HG03460 (cell line): ENCODE measurements around the gene NUP155.
"Not testable (repeated sequence)": the region's sequence is repeated elsewhere in the genome, so short reads cannot be mapped to it uniquely, and the experiment has no call there.

Experiments used
- ATAC-seq: cut with Tn5 transposase; IDR thresholded peaks from one replicate; pipeline ENCODE4 v1.9.1; 2021; ENCODE audit not compliant: unreplicated experiment

The NUP155 gene

GRCh38 chr5:37370864-37371726 lies at the start of gene NUP155:
TSS of gene NUP155 (minus strand) at chr5:37371106. CDS start at chr5:37370977, 129 bp downstream.
- ATAC-seq, result peak; percentile 90

DNA sequence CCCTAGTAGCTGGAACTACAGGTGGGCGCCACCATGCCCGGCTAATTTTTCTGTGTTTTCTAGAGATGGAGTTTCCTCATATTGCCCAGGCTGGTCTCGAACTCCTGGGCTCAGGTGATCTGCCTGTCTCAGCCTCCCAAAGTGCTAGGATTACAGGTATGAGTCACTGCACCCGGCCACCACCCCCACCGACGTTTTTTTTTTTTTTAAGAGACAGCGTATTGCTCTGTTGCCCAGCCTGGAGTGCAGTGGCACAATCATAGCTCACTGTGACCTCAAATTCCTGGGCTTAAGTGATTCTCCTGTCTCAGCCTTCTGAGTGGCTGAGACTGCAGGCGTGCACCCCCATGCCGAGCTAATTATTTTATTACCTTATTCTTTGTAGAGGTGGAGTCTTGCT lies 46.4 kb upstream of the NUP155 start:
- no peak for ATAC-seq

- ATAC-seq, result not testable (repeated sequence)
Observed at GRCh38 chr5:37415456-37415855, 44.5 kb upstream of the NUP155 start.

DNA sequence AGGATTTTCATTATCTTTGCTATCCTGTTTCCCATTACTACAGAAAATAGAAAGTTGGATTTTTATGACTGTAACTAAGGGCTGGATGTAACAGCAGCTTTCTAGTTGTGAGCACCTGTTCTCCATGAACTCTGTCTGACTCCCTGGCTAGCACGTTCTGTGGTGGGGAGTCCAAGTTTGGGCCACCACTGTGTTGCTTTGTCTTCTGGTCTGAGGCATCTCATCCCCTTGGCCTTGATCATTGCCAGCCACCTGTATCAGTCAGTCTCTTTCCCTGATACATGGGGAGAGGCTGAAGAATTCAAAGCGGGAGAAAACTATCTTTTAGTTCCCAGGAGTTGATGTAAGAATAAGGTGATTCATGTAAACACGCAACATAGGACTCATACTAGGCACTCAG lies 41.6 kb upstream of the NUP155 start:
- ATAC-seq, result no peak

DNA sequence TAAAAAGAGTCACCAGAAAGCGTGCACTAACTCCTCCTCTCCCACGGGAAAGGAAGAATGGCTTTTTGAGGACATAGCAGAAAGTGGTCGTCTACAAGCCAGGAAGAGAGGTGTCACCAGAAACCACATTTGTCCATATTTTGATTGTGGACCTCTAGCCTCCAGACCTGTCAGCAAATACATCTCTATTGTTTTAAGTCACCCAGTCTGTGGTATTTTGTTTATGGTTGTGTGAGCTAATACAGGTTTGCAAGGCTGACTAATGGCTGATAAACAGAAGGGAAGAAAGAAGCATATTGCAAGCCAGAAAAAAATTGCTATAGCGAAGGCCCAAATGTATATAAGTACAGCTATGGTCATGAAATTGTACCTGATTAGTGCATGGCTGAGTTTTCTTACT lies 29.6 kb upstream of the NUP155 start:
- ATAC-seq, result no peak

GRCh38 chr5:37396352-37396751 lies 25.4 kb upstream of the NUP155 start:
- ATAC-seq, result no peak

DNA sequence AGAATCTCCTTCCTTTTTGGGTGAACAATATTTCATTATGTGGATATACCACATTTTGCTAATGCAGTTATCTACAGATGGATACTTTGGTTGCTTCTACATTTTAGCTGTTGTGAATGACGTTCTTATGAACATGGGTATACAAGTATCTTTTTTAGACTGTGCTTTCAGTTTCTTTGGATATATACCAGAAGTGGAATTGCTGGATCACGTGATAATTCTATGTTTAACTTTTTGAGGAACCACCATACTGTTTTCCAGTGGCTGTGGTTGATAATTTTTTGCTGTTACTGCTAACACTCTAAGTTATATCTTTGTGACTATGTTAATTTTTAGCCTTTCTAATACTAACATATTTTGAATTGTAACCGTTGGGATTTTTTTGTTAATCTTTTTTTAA lies 20.7 kb upstream of the NUP155 start:
- no peak for ATAC-seq

DNA sequence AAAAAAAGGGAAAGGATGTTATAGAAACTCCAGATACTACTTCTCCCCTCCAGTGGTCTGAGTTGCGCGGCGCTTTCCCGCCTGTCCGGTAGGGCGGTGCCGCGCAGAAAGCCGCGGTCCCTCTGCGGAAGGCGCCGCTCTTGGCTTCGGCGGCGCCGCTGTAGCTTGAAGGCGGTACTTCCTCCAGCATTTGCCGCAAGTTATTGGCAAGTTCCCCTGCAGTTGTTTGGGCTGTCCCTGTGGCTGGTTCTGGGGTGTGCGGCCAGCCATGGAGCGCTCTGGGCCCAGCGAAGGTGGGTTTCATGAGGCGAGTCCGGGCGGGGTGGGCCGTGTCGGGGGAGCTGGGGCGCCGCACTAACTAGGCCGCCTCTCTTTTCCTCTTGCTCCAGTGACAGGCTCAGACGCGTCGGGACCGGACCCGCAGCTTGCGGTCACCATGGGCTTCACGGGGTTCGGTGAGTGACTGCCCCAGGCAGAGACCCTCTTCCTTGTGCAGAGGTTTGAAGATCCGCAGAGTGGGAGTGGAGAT lies 8.3 kb upstream of the NUP155 start, which contains the start of gene WDR70:
WDR70 (plus strand) TSS at position 219 of the 529 bp plus-strand sequence; CDS start at position 269, 50 bp downstream.
- ATAC-seq, result peak; percentile 99

DNA sequence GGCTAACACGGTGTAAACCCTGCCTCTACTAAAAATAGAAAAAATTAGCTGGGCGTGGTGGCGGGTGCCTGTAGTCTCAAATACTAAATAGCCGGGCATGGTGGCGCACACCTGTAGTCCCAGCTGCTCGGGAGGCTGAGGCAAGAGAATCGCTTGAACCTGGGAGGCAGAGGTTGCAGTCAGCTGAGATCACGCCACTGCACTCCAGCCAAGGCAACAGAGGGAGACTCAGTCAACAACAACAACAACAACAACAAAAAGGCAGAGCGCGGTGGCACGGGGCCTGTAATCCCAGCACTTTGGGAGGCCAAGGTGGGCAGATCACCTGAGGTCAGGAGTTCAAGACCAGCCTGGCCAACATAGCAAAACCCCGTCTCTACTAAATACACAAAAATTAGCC lies 7.2 kb upstream of the NUP155 start:
- not testable (repeated sequence) for ATAC-seq

- no peak for ATAC-seq
Observed at GRCh38 chr5:37375091-37375490, 4.2 kb upstream of the NUP155 start.

DNA sequence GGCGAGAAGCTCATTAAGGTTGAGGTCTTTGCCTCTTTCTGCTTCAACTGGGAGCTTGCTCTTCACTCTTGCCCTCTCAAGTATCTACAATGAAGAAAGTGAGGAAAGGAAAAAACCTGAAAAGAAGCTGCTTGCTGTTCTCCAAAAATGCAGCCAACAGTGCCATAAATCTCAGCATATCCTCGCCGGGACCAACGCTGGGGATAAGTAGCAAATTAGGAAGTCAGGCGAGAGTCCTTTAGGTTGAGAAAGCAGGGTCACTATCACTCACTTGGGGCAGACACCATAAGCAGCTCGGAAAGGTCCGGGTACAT lies 399 bp downstream of the NUP155 start:
- peak; percentile 33 for ATAC-seq

DNA sequence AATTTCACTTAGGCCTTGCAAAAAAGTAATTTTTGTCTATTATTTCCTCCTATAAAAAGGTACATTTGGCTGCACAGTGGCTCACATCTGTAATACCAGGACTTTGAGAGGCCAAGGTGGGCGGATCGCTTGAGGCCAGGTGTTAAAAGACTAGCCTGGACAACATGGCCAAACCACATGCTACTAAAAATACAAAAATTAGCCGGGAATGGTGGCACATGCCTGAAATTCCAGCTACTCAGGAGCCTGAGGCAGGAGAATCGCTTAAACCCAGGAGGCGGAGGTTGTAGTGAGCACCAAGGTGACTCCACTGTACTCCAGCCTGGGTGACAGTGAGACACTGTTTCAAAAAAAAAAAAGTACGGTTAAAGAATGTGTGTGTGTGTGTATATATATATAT lies 15.7 kb downstream of the NUP155 start:
- ATAC-seq, result no peak

GRCh38 chr5:37342741-37343140 lies 28.2 kb downstream of the NUP155 start:
- ATAC-seq, result not testable (repeated sequence)

GRCh38 chr5:37334754-37335153 lies 36.2 kb downstream of the NUP155 start:
- not testable (repeated sequence) for ATAC-seq

DNA sequence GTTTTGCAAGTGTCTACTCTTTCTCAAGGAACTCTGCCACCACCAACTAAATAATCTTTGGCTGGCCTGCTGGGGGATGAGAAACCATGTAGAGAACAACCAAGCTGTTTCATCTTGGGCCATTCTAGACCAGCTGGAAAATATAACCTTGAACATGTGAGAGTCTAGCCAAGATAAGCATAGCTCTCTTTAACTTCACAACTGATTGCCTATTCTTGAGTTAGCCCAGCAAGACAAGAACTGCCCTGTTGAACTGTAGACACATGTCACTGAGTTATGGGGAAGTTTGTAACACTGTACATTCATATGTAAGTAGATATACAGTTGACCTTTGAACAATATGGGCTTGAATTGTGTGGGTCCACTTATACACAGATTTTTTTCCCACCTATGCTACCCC lies 44.4 kb downstream of the NUP155 start:
- no peak for ATAC-seq

DNA sequence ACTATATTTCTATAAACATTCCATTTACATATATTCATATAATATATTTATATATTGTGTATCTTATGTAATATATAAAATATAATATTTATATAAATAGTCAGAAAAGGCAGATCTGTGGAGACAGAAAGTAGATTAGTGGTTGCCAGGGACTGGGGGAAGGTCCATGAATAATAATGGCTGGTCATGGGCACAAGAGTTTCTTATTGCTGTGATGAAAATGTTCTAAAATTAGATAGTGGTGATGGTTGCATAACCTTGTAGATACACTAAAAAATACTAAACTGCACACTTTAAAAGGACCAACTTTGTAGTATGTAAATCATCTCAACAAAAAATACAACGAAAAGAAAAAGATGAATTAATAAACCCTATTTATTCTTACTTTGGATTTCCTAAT lies 47.3 kb downstream of the NUP155 start:
- ATAC-seq, result no peak

DNA sequence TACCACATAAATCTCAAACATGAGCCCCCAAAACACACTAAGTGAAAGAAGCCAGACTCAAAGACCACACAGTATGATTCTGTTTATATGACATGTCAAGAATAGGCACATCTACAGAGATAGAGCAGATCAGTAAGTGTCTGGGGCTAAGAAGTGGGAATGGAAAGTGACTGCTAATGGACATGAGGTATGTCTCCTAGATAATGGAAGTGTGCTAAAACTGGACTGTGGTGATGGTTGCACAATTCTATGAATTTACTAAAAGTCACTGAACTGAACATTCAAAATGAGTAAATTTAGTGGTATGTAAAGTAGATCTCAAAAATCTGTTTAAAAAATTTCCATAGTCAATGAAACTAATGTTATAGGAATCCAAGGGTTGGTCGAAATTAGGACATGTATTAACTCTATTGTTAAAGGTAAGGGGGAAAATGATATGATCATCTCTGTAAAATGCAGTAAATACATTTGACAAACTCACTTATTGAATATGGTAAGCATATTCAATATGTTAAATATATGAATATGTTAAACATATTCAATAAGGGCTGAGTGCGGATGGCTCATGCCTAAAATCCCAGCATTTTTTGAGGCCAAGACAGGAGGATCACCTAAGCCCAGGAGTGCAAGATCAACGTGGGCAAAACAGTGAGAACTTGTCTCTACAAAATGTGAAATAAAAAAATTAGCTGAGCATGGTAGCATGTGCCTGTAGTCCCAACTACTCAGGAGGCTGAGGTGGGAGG lies 51.7 kb downstream of the NUP155 start:
- ATAC-seq, result no peak

GRCh38 chr5:37316027-37316426 lies 54.9 kb downstream of the NUP155 start:
- ATAC-seq, result no peak

GRCh38 chr5:37310360-37310759 lies 60.5 kb downstream of the NUP155 start:
- no peak for ATAC-seq

DNA sequence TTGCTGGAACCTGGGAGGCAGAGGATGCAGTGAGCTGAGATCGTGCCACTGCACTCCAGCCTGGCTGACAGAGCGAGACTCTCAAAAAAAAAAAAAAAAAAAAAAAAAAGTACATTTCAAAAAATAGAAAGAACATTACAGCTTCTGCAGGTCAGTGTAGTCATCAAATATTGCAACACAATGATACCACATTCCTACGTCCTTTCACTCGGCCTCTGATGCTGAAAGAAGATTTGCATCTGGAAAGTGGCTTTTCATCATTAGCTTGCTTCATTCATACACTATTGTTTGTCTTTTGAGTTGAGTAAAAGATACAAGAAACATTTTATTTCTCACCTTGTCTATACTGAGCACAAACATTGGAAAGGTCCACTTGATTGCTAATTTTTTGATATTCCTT lies 62.1 kb downstream of the NUP155 start:
- no peak for ATAC-seq

DNA sequence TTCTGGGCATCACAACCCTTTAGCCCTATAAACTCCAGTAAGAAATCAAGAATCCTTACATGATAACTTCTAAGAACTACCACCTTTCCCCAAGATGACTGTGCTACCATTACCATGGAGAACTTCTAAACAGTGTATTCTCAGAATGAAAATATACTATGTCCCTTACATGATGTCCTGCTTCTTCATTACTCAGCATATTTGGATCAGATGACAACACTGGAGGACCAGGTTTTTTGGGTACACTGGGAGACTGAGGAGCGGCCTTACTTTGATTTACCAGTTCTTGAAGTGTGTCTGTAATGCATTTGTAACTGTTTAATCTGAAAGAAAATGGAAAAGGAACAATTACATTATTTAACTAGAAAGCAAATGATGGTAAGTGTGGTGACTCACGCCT lies 66.0 kb downstream of the NUP155 start:
- no peak for ATAC-seq

DNA sequence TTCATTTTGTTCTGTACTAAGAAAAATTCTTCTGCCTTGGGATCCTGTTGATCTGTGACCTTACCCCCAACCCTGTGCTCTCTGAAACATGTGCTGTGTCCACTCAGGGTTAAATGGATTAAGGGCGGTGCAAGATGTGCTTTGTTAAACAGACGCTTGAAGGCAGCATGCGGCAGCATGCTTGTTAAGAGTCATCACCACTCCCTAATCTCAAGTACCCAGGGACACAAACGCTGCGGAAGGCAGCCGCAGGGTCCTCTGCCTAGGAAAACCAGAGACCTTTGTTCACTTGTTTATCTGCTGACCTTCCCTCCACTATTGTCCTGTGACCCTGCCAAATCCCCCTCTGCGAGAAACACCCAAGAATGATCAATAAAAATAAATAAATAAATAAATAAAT lies 74.6 kb downstream of the NUP155 start:
- not testable (repeated sequence) for ATAC-seq
